Colonic mucosa (tissue), 4 donors: ENCODE data around the gene NRG3. TPM values are rescaled to one million over a fixed set of nuclear protein-coding genes. Genes with fewer than 3 reads are reported as not detected.

ENCODE experiments used
- DNase-seq: peaks from one replicate; pipeline ENCODE4 v3.0.0-alpha.2; 2020
- H3K27ac ChIP-seq: fragments of 200-600 bp; one replicate; pipeline ENCODE4 v1.8.0; 2021
- H3K27me3 ChIP-seq: fragments of 200-600 bp; one replicate; pipeline ENCODE4 v1.8.0; 2021
- H3K36me3 ChIP-seq: fragments of 200-600 bp; one replicate; pipeline ENCODE4 v1.8.0; 2021
- H3K4me1 ChIP-seq: fragments of 200-600 bp; one replicate; pipeline ENCODE4 v1.8.0; 2021; ENCODE audit warnings: mild to moderate bottlenecking
- H3K4me3 ChIP-seq: fragments of 200-600 bp; one replicate; pipeline ENCODE4 v1.8.0; 2021
- H3K9ac ChIP-seq, 2 donors: one replicate each; pipeline ENCODE4 v1.7.0; 2013; ENCODE audit warnings: control low read depth in 2 of 2, low read depth in 2 of 2, low read length in 2 of 2
- H3K9me3 ChIP-seq: fragments of 200-600 bp; one replicate; pipeline ENCODE4 v1.8.0; 2021
- intact Hi-C: fragments of 100-400 bp; cut with DNase I; formaldehyde crosslinking; loops from one replicate; pipeline ENCODE4 v1.14.1; 2022
- total RNA-seq, 2 donors: library from RNA; stranded (reverse); fragmentation: NEBNext Ultra II Directional in 1 of 2; extraction: Animal tissue kit (Norgen Biotek cat#: 25700) in 1 of 2; gene quantifications; one replicate each; pipeline ENCODE4 v1.2.1, GENCODE V29; 2021
- TF ChIP-seq, protein P1 (sequence below): fragments of 200-600 bp; IDR thresholded peaks from one replicate; pipeline ENCODE4 v1.8.0; 2022; ENCODE audit warnings: antibody characterized with exemption, mild to moderate bottlenecking
- donor health status: healthy.
- donor health status: DM: no; HTN: no; CAD: no.
- donor health status: DM: no; HTN: no; CAD: no.

The NRG3 gene
- total RNA-seq, 2 donors from 2014 or later = 0.24 TPM; not detected in 1

DNA sequence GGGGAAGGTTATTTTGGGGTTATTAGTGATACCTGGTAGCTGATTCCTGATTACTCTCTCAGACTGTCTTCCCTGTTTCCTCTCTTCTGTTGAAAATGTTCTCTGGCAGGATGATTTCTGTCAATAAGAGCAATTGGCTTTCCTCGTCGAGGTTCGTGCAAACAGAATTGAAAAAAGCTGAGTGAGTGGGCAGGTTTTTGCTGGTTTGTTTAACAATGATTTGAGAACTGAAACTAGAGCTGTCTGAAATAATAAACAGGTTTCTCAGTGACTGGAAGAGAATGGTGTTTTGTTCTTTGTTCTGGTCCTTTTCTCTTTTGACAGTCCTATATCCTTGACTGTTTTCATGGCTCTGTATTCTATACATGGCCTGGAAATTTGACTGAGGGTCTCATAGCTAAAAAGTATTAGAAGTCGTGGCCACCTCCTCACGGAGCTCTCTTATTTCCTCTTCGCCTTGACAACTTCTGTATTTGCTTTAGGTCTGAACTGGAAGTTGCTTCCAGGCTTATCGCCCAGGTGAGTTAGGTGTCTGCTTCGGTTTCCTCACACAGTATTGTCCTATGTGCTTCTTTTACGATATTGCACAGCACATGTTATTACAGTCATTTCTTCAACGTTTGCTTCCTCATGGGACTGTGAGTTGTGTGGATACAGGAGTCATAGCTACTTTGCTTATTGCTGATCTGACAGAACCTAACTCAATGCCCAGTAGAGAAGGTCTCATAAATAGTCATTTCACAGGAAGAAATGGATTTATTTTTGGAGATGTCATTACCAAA is 403.6 kb downstream of the NRG3 start:
- no peak for DNase-seq
- Histone ChIP-seq H3K27me3 (no peaks in the 10 kb centered on the region), H3K27ac (no peak overlapping the region), H3K4me3 (no peak overlapping the region), H3K4me1 (no peaks in the 10 kb centered on the region), H3K36me3 (no peaks in the 10 kb centered on the region), H3K9me3 (no peaks in the 10 kb centered on the region), H3K9ac (no peak overlapping the region)
- TF ChIP-seq, protein P1, sequence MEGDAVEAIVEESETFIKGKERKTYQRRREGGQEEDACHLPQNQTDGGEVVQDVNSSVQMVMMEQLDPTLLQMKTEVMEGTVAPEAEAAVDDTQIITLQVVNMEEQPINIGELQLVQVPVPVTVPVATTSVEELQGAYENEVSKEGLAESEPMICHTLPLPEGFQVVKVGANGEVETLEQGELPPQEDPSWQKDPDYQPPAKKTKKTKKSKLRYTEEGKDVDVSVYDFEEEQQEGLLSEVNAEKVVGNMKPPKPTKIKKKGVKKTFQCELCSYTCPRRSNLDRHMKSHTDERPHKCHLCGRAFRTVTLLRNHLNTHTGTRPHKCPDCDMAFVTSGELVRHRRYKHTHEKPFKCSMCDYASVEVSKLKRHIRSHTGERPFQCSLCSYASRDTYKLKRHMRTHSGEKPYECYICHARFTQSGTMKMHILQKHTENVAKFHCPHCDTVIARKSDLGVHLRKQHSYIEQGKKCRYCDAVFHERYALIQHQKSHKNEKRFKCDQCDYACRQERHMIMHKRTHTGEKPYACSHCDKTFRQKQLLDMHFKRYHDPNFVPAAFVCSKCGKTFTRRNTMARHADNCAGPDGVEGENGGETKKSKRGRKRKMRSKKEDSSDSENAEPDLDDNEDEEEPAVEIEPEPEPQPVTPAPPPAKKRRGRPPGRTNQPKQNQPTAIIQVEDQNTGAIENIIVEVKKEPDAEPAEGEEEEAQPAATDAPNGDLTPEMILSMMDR = no peak
- intact Hi-C loops = no loop called here

DNA sequence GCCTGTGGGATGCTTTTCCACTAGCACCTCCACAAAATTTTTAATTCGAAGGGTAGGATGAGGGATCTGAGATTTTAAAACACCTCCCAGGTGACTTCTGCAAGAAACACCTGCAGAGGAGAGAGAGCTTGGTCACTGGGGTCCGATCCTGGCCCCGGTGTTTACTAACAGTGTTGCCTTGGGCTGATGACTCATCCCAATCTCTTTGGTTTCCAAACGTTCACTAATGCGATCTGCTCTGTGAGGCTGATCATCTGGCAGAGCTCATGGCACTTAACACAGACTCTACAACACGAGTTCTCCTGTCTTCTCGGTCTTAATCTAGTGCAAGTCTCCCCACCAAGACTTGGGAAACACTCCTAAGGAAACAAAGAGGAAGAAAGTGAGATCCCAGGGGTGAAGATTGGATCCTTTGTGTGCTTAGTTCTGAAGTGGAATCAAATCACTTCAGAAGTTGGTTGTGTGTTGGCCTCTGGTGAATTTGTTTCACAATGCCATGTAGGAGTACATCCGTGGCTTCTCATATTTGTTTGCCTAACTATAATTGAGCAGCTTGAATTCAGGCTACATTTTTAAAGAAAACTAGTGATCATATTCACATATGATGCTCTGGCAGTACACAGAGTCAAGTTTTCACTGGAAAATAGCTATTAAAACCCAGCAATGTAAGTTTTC is 407.9 kb downstream of the NRG3 start:
- H3K4me3 ChIP-seq = no peak overlapping the region
- no peaks in the 10 kb centered on the region for H3K4me1 ChIP-seq
- H3K27me3 ChIP-seq = no peaks in the 10 kb centered on the region
- H3K27ac ChIP-seq = no peak overlapping the region
- H3K9me3 ChIP-seq = no peaks in the 10 kb centered on the region
- no peak overlapping the region for H3K9ac ChIP-seq
- intact Hi-C loops = no loop called here
- TF ChIP-seq, protein P1 = no peak
- no peak for DNase-seq
- no peaks in the 10 kb centered on the region for H3K36me3 ChIP-seq

DNA sequence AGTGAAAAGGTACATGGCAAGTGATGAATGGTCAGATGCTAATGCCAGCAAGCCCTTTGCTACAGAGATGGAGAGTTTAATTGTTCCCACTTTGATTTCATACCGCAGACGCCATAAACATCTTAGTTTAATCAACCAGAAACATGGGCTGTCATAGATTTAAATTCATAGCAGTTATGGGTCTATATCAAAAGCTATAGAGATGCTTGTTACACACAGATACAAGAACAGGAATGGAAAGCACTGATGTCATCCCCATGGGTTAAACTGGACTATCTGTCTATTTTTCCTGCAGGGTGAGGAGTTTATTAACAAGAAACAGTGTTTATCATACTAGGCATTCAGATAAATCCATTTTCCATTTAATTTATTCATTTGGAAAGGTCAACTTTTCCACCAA is 409.2 kb downstream of the NRG3 start:
- no peaks in the 10 kb centered on the region for H3K36me3 ChIP-seq
- no peak for DNase-seq
- intact Hi-C loops = no loop called here
- no peak overlapping the region for H3K4me3 ChIP-seq
- no peaks in the 10 kb centered on the region for H3K27me3 ChIP-seq
- no peaks in the 10 kb centered on the region for H3K4me1 ChIP-seq
- no peak overlapping the region for H3K27ac ChIP-seq
- H3K9me3 ChIP-seq = no peaks in the 10 kb centered on the region
- H3K9ac ChIP-seq = no peak overlapping the region
- TF ChIP-seq, protein P1 = no peak

DNA sequence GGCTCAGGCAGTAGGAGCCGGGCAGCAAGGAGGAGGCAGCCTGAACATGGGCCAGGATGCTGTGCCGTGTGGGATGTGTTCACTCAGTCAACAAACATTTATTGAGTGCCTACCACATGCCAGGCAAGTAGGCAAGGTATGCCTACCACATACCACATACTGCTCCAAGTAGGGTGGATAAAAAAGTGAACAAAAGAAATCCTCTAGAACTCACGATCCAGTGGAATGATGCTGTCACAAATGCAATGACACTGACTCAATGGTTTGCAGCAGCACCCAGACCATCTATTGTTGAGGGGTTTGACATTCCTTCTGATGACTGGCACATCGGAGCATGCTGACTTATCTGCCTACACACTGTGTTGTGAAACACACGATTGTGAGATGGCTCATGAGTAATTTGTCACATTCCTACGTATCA is 413.5 kb downstream of the NRG3 start:
- H3K9me3 ChIP-seq = no peaks in the 10 kb centered on the region
- H3K4me3 ChIP-seq = no peak overlapping the region
- TF ChIP-seq, protein P1 = no peak
- H3K9ac ChIP-seq = no peak overlapping the region
- no peaks in the 10 kb centered on the region for H3K36me3 ChIP-seq
- no peaks in the 10 kb centered on the region for H3K27me3 ChIP-seq
- no peak for DNase-seq
- H3K4me1 ChIP-seq = no peaks in the 10 kb centered on the region
- H3K27ac ChIP-seq = no peak overlapping the region
- intact Hi-C loops = no loop called here

DNA sequence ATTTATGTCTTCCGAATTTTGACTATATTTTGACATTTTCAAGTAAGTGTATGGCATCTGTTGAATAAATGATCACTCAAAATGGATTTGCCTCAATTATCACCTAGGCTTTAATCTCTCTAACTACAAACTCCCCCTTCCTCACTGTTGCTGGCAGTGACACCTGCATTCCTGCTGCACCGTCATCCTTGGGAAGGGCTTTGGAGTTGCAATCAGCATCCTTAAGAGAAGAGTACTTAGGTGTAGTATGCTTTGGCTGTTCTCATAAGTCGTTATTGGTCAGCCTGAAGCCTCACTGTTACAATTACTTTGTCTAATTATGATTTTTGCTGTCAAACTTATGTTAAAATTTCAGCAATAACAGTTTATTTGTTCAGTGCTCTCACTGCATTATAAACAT is 415.0 kb downstream of the NRG3 start:
- Histone ChIP-seq H3K9ac (no peak overlapping the region), H3K36me3 (no peaks in the 10 kb centered on the region), H3K4me1 (no peaks in the 10 kb centered on the region), H3K4me3 (no peak overlapping the region), H3K9me3 (no peaks in the 10 kb centered on the region), H3K27ac (no peak overlapping the region), H3K27me3 (no peaks in the 10 kb centered on the region)
- TF ChIP-seq, protein P1 = no peak
- no peak for DNase-seq
- intact Hi-C loops = no loop called here
